GM19099 (cell line): ENCODE results near the gene RFXANK.

ENCODE experiments used
- POLR2A ChIP-seq: IDR thresholded peaks from 3 replicates; pipeline ENCODE4 v1.6.1; 2011; ENCODE audit warnings: low read depth; ENCODE audit not compliant: insufficient read length; ENCODE audit errors: extremely low read depth

The RFXANK gene

DNA sequence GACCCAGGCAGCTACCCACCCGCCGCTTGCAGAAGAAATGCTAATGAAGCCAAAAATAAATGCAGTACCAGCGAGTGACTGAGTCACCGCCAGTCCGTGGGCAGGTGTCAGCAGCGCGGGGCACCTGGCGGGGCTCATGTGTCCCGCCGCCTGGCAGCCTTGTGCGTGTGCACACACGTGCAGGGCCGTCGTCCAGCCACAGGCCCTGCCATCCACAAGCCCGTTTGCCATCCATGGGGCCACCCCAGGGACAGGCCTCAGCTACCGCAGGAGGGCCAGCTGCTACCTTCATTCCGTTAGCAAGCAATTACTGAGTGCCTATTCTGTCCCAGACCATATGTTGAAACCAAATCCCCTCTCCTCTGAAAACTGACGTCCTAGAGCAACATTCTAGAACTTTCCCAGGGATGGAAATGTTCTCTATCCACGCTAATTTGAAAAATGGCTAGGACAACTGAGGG, 40.2 kb downstream of the RFXANK start:
- TF ChIP-seq POLR2A, result no peak

- no peak for TF ChIP-seq POLR2A
These were observed 42.3 kb downstream of the RFXANK start for GRCh38 chr19:19234220-19234816.

DNA sequence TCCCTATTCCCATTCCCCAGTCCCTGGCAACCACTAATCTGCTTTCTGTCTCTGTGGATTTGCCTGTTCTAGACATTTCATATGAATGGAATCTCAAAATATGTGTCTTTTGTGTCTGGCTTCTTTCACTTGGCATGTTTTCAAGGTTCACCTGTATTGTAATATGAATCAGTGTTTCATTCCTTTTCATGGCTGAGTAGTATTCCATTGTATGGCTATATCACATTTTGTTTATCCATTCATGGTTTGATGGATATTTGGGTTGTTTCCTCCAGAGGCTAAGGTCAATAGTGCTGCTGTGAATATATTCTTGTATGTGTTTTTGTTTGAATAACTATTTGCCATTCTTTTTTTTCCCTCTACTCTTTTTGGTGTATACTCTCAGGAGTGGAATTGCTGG, 44.1 kb downstream of the RFXANK start:
- no peak for TF ChIP-seq POLR2A

- no peak for TF ChIP-seq POLR2A
These were observed 46.3 kb downstream of the RFXANK start for GRCh38 chr19:19238126-19238894.

DNA sequence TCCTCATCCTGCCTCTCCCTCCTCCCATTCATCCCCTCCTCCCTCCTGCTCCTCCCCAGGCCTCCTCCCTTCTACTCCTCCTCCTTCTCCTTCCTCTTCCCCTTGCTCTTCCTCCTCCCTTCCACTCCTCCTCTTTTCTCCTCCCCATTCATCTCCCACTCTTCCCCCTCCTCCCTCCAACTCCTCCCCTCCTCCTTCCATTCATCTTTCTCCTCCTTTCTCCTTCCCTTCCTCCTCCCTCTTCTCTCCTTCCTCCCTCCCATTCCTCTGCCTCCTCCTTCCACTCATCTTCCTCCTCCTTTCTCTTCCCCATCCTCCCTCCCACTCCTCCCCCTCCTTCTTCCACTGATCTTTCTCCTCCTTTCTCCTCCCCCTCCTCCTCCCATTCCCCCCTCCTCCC, 47.6 kb downstream of the RFXANK start:
- no peak for TF ChIP-seq POLR2A

GRCh38 chr19:19240476-19240875, 48.4 kb downstream of the RFXANK start:
- TF ChIP-seq POLR2A, result no peak

- no peak for TF ChIP-seq POLR2A
These were observed 58.2 kb downstream of the RFXANK start for GRCh38 chr19:19250196-19250801.
